K562 (cell line): ENCODE measurements around the gene ABHD3. TPM values are rescaled to one million over a fixed set of nuclear protein-coding genes. Genes with fewer than 3 reads are reported as not detected.

Source experiments
- MGA ChIP-seq: fragments of 450-650 bp; IDR thresholded peaks from 2 replicates; pipeline ENCODE4 v1.6.1; 2016; ENCODE audit warnings: mild to moderate bottlenecking, moderate library complexity
- PHTF2 ChIP-seq: fragments of 250-450 bp; sonication (Bioruptor Pico); IDR thresholded peaks from 2 replicates; pipeline ENCODE4 v1.5.0; 2021; ENCODE audit warnings: mild to moderate bottlenecking
- polyA plus RNA-seq, 8 experiments: library from polyadenylated mRNA; depleted of rRNA in 4 of 8; stranded (reverse) in 5 of 8; unstranded in 3 of 8; fragments of >200 nt; fragmentation: Nextera tagmentation in 2 of 8; fragmentation: Illumina TruSeq in 1 of 8; extraction: Ambion mirVana in 2 of 8; extraction: Trizol in 1 of 8; gene quantifications; 2 replicates each; pipeline versions ENCODE4 v1.2.1 to v1.2.3, GENCODE V29; 2011 to 2014; ENCODE audit warnings: inconsistent platforms in 1 of 8, missing spikeins in 1 of 8
- total RNA-seq, 7 experiments: library from RNA; depleted of rRNA in 6 of 7; stranded (reverse); fragments of >200 nt in 6 of 7; fragmentation: Illumina TruSeq in 2 of 7; extraction: Trizol in 2 of 7; gene quantifications; 2 replicates each; pipeline versions ENCODE4 v1.2.1 to v1.2.3, GENCODE V29; 2011 to 2021; ENCODE audit warnings: low replicate concordance in 1 of 7

The ABHD3 gene
- total and polyA plus RNA-seq, 9 of the 15 experiments (the other 6 are each of a cell fraction or from before 2014, with no cell fraction given) = 6.3 to 38.8 (median 19.4) TPM

- TF ChIP-seq MGA (peak; percentile 96), PHTF2 (CRISPR knock-in tag) (no peak)
Measured at GRCh38 chr18:21612125-21613039, 92.2 kb downstream of the ABHD3 start, which contains the start of gene SNRPD1 (continued).
